ENCODE results near the gene SLC10A4.
"Not testable (repeated sequence)": the region's sequence is repeated elsewhere in the genome, so short reads cannot be mapped to it uniquely, and the experiment has no call there.

The SLC10A4 gene

GRCh38 chr4:48483006-48483776, at the start of gene SLC10A4:
Gene SLC10A4, plus strand, starts transcription at chr4:48483343. Its CDS starts 219 bp downstream, at chr4:48483562.
- DNase-seq (ENCODE audit: low spot score in 2 of 2) (no peak), ATAC-seq (peak; percentile 67)
- Mint-ChIP-seq H3K36me3 (no peaks in the 10 kb centered on the region), H3K4me1 (peaks cover 14% of the 10 kb centered on the region), H3K9me3 (no peaks in the 10 kb centered on the region), H3K4me3 (peak within 1 kb of the TSS; percentile 65), H3K27ac (no peak within 1 kb of the TSS)

DNA sequence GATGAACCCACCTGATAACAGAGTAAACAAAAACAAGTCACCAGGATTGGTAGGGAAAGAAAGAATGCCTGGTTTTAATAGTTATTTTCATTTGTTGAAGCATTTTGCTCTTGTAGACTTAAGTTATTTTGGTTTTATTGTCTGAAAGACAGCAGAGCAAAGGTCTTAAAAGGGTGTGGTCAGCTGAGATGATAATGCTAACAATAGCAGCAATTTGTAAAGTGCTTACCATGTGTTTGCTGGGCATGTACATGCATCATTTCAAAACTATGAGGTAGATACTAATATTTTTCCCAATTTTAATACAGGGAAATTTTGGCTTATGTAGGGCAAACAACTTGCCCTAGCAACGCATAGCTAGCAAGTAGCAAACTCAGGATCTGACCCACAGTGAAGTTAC, 46.8 kb upstream of the SLC10A4 start:
- Mint-ChIP-seq H3K9me3 (no peaks in the 10 kb centered on the region), H3K4me1 (peaks cover 9% of the 10 kb centered on the region), H3K36me3 (no peaks in the 10 kb centered on the region)

GRCh38 chr4:48439988-48440387, 43.2 kb upstream of the SLC10A4 start:
- DNase-seq (ENCODE audit: low spot score in 2 of 2) (no peak), ATAC-seq (no peak)
- Mint-ChIP-seq H3K4me1 (no peaks in the 10 kb centered on the region), H3K9me3 (no peaks in the 10 kb centered on the region), H3K27ac (no peak overlapping the region), H3K4me3 (no peak overlapping the region), H3K36me3 (no peaks in the 10 kb centered on the region)

More for the DNA sequence above, 46.8 kb upstream of the SLC10A4 start:
- no peak for ATAC-seq
- no peak overlapping the region for H3K27ac Mint-ChIP-seq
- DNase-seq (ENCODE audit: low spot score in 2 of 2), result no peak
- no peak overlapping the region for H3K4me3 Mint-ChIP-seq

DNA sequence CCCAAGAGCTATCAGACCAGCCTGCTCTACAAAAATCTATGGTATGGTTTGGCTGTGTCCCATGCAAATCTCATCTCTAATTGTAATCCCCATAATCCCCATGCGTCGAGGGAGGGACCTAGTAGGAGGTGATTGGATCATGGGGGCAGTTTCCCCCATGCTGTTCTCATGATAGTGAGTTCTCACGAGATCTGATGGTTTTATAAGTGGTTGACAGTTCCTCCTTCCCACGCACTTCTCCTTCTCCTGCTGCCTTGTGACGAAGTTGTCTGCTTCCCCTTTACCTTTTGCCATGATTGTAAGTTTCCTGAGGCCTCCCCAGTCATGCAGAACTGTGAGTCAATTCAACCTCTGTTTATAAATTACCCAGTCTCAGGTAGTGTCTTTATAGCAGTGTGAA, 42.2 kb upstream of the SLC10A4 start:
- H3K4me3 Mint-ChIP-seq; H3K36me3 Mint-ChIP-seq; H3K4me1 Mint-ChIP-seq; ATAC-seq; H3K9me3 Mint-ChIP-seq; DNase-seq (ENCODE audit: low spot score in 2 of 2); H3K27ac Mint-ChIP-seq: not testable (repeated sequence)

- Mint-ChIP-seq H3K36me3 (no peaks in the 10 kb centered on the region), H3K27ac (no peak overlapping the region), H3K4me1 (no peaks in the 10 kb centered on the region), H3K9me3 (no peaks in the 10 kb centered on the region), H3K4me3 (no peak overlapping the region)
- DNase-seq (ENCODE audit: low spot score in 2 of 2) (no peak), ATAC-seq (no peak)
These were observed 37.4 kb upstream of the SLC10A4 start for GRCh38 chr4:48445704-48446103.

GRCh38 chr4:48446642-48447041, 36.5 kb upstream of the SLC10A4 start:
- ATAC-seq (no peak), DNase-seq (ENCODE audit: low spot score in 2 of 2) (no peak)
- Mint-ChIP-seq H3K4me3 (no peak overlapping the region), H3K27ac (no peak overlapping the region), H3K36me3 (no peaks in the 10 kb centered on the region), H3K4me1 (no peaks in the 10 kb centered on the region), H3K9me3 (no peaks in the 10 kb centered on the region)

DNA sequence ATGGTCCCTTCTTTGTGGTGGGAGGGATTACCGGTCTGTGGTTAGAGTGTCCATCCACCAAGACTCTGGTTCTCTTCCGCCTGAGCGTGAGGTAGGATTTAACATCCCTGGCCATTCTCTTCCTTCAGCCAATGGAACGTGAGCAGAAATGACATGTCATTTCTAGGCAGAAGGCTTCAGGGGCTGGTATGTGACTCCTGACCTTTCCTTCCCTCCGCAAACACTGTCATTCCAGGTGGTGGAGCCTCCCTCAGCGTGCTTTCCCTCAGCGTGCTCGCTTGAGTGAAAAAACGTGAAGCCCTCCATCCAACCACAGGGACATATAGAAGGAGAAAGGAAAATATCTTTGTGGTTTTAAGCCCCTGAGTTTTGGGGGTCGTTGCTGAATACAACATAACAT, 34.0 kb upstream of the SLC10A4 start:
- peaks cover 3% of the 10 kb centered on the region for H3K9me3 Mint-ChIP-seq
- H3K36me3 Mint-ChIP-seq, result no peaks in the 10 kb centered on the region
- H3K27ac Mint-ChIP-seq, result no peak overlapping the region
- no peak overlapping the region for H3K4me3 Mint-ChIP-seq
- ATAC-seq (no peak), DNase-seq (ENCODE audit: low spot score in 2 of 2) (no peak)
- H3K4me1 Mint-ChIP-seq, result no peaks in the 10 kb centered on the region

DNA sequence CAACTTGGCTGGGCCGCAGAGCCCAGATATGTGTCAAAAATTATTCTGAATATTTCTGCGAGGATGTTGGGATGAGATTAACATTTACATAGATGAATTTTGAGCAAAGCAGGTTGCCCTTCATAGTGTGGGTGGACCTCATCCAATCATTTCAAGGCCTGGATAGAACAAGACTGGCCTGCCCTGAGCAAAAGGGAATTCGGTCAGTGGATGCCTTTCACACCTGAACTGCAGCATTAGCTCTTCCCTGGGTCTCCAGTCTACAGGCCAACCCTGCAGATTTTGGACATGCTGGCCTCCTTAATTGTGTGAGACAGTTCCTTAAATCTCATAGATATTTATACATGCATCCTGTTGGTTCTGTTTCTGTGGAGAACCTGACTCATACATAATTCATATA, 32.4 kb upstream of the SLC10A4 start:
- Mint-ChIP-seq H3K27ac (no peak overlapping the region), H3K36me3 (no peaks in the 10 kb centered on the region), H3K4me1 (no peaks in the 10 kb centered on the region), H3K9me3 (peaks cover 3% of the 10 kb centered on the region), H3K4me3 (no peak overlapping the region)
- DNase-seq (ENCODE audit: low spot score in 2 of 2), result no peak
- ATAC-seq, result no peak

GRCh38 chr4:48451656-48452055, 31.5 kb upstream of the SLC10A4 start:
- not testable (repeated sequence) for ATAC-seq; H3K9me3 Mint-ChIP-seq; H3K36me3 Mint-ChIP-seq; H3K27ac Mint-ChIP-seq; H3K4me1 Mint-ChIP-seq; H3K4me3 Mint-ChIP-seq; DNase-seq (ENCODE audit: low spot score in 2 of 2)

DNA sequence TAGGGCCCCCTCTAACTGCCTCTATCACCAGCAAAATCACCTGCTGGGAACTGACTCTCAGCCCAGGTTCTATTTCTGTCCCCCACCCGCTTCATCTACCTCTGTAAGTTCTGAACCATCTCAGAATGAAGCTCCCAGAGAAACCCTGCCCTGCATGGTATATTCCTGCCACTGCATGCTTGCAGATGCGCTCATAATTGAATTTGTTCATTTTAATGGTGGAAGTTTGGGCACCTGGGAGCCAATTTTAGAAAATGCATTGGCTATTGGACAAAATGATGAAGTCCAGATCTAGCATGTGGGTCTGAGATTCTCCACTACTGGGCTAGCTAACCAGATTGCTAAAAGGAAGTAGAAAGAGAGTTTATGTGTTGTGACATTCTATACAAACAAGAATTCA, 28.6 kb upstream of the SLC10A4 start:
- Mint-ChIP-seq H3K27ac (no peak overlapping the region), H3K36me3 (no peaks in the 10 kb centered on the region), H3K9me3 (peaks cover 3% of the 10 kb centered on the region), H3K4me1 (no peaks in the 10 kb centered on the region), H3K4me3 (no peak overlapping the region)
- no peak for DNase-seq (ENCODE audit: low spot score in 2 of 2)
- no peak for ATAC-seq

DNA sequence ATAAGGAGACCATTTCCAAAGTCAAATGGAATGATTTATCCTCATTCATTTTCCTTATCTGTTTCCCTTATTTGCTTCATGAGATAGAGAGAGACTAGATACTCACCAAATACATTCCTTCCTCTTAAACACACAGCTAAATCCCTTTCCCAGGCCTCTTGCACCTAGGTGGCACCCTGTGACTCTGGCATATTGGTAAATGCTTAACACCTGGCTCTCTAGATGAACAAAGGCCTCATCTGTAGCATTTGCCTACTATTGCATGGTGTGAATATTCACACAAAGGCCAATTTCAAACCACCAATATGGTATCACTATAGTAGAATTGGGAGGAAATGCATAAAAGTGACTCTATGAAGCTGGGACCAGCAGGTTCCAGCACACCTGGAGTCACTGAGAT, 22.1 kb upstream of the SLC10A4 start:
- DNase-seq (ENCODE audit: low spot score in 2 of 2) (no peak), ATAC-seq (no peak)
- no peaks in the 10 kb centered on the region for H3K4me1 Mint-ChIP-seq
- no peak overlapping the region for H3K27ac Mint-ChIP-seq
- no peak overlapping the region for H3K4me3 Mint-ChIP-seq
- H3K9me3 Mint-ChIP-seq, result no peaks in the 10 kb centered on the region
- no peaks in the 10 kb centered on the region for H3K36me3 Mint-ChIP-seq

DNA sequence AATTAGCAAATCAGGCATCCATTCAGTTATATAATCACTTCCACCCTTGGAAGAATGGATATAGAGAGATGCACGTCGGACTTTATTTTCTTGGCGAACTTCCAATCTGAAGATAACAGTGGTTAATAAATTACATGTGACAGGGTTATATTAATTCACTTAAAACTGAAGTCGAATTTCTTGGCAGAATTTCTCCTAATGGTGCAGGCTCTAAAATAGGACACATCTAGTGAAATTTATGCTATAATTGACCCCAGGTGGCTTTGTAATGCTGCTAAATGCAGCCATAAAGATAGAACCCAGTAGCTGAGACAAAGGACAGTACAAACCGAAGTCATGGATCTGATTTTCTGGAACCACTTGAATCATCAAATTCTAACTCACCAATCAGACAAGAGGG, 20.8 kb upstream of the SLC10A4 start:
- ATAC-seq (no peak), DNase-seq (ENCODE audit: low spot score in 2 of 2) (no peak)
- no peak overlapping the region for H3K27ac Mint-ChIP-seq
- no peak overlapping the region for H3K4me3 Mint-ChIP-seq
- no peaks in the 10 kb centered on the region for H3K36me3 Mint-ChIP-seq
- no peaks in the 10 kb centered on the region for H3K9me3 Mint-ChIP-seq
- no peaks in the 10 kb centered on the region for H3K4me1 Mint-ChIP-seq

GRCh38 chr4:48467442-48467841, 15.7 kb upstream of the SLC10A4 start:
- no peaks in the 10 kb centered on the region for H3K9me3 Mint-ChIP-seq
- H3K4me3 Mint-ChIP-seq, result no peak overlapping the region
- H3K4me1 Mint-ChIP-seq, result no peaks in the 10 kb centered on the region
- DNase-seq (ENCODE audit: low spot score in 2 of 2) (no peak), ATAC-seq (no peak)
- no peaks in the 10 kb centered on the region for H3K36me3 Mint-ChIP-seq
- H3K27ac Mint-ChIP-seq, result no peak overlapping the region

DNA sequence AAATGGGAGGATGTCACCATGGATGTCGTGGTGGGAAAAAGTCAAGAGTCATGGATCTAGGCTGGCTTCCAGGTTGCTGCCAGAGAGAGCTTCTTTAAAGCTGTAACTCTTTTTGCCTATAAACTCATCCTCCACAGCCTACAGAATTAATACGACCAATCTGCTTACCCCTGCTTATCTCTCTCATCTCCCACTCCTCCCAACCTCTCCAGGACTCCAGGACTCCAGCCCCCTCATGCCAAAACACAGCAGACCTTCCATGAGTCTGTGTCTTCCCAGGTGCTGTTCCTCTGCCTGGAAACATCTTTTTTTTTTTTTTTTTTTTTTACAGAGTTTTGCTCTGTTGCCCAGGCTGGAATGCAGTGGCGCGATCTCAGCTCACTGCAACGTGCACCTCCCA, 15.3 kb upstream of the SLC10A4 start:
- DNase-seq (ENCODE audit: low spot score in 2 of 2) (no peak), ATAC-seq (no peak)
- Mint-ChIP-seq H3K9me3 (no peaks in the 10 kb centered on the region), H3K4me3 (no peak overlapping the region), H3K27ac (no peak overlapping the region), H3K4me1 (no peaks in the 10 kb centered on the region), H3K36me3 (no peaks in the 10 kb centered on the region)

DNA sequence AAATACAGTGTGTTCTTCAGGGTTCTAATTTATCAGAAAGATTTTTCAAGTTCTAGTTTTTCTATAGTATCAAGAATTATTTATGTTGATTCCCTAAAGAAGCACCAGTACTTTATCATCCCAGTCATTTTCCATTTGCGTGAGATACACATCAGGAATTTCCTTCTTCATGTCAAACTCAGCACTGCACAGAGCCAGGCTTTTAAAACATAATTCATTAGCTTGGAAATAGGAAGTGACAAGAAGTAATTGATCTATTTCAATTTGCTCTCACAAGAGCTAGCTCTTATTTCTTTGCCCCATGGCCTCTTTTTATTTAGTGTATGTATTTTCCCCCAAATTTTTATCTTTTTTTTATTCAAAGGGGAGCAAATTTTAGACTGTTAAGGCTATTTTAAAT, 13.0 kb upstream of the SLC10A4 start:
- H3K4me3 Mint-ChIP-seq, result no peak overlapping the region
- H3K4me1 Mint-ChIP-seq, result no peaks in the 10 kb centered on the region
- no peak overlapping the region for H3K27ac Mint-ChIP-seq
- DNase-seq (ENCODE audit: low spot score in 2 of 2), result no peak
- no peaks in the 10 kb centered on the region for H3K36me3 Mint-ChIP-seq
- ATAC-seq, result no peak
- H3K9me3 Mint-ChIP-seq, result no peaks in the 10 kb centered on the region

DNA sequence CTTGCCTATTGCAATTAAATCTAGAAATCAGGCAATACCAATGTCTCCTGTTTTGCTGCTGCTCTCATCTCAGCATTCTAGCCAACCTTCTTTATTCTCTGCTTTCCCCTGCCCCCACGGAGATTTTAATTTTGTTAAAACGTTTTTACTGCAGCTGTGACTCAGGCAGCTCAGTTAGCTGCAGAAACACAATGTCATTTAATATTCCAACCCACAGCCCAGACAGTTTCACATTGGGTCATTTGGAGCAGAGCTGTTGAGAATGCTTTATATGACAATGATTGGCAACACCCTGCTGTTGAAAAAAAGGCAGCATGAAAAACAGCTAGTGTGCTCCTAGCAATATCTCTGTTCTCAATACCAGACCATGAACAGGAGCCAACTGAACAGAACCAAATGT, 12.6 kb upstream of the SLC10A4 start:
- H3K36me3 Mint-ChIP-seq, result no peaks in the 10 kb centered on the region
- H3K4me1 Mint-ChIP-seq, result no peaks in the 10 kb centered on the region
- ATAC-seq, result peak; percentile 57
- H3K4me3 Mint-ChIP-seq, result no peak overlapping the region
- no peak overlapping the region for H3K27ac Mint-ChIP-seq
- peak in 1 of 2 donors; percentile 25 for DNase-seq (ENCODE audit: low spot score in 2 of 2)
- H3K9me3 Mint-ChIP-seq, result no peaks in the 10 kb centered on the region

- H3K9me3 Mint-ChIP-seq, result no peaks in the 10 kb centered on the region
- no peak overlapping the region for H3K4me3 Mint-ChIP-seq
- DNase-seq (ENCODE audit: low spot score in 2 of 2) (no peak), ATAC-seq (no peak)
- no peaks in the 10 kb centered on the region for H3K4me1 Mint-ChIP-seq
- no peak overlapping the region for H3K27ac Mint-ChIP-seq
- H3K36me3 Mint-ChIP-seq, result no peaks in the 10 kb centered on the region
These were observed 10.3 kb upstream of the SLC10A4 start for GRCh38 chr4:48472794-48473193.

Measured in stimulated activated effector memory CD8-positive, alpha-beta T cell treated with anti-CD3 and anti-CD28 coated beads, Interleukin-12 subunit alpha, Interleukin-12 subunit beta, amount 100 ng/mL, for 72 hours (primary cell).